NOMO-1 treated with dmso at 0.1 percent for 144 hours (cell line): ENCODE results near the gene NRIP3.
A peak's percentile ranks its signal among the peaks of the same experiment; 100 is the strongest.

ENCODE experiments used
- DNase-seq: peaks from one replicate; lab custom pipeline; 2025; ENCODE audit not compliant: unreplicated experiment; lab: John Stamatoyannopoulos, UW

NRIP3 gene

GRCh38 chr11:9003573-9004182 is at the start of gene NRIP3:
NRIP3 (minus strand) TSS chr11:9004001; CDS start chr11:9003935, 66 bp downstream.
- peak; percentile 47 for DNase-seq

GRCh38 chr11:9052316-9052715 is 48.5 kb upstream of the NRIP3 start:
- DNase-seq, result no peak

GRCh38 chr11:9049959-9050358 is 46.2 kb upstream of the NRIP3 start:
- DNase-seq, result no peak

GRCh38 chr11:9047964-9048523 is 44.2 kb upstream of the NRIP3 start:
- no peak for DNase-seq

GRCh38 chr11:9046481-9046880 is 42.7 kb upstream of the NRIP3 start:
- DNase-seq, result no peak

- no peak for DNase-seq
These were observed 38.7 kb upstream of the NRIP3 start for GRCh38 chr11:9042488-9042887.

GRCh38 chr11:9041747-9042146 is 37.9 kb upstream of the NRIP3 start:
- DNase-seq, result no peak

- no peak for DNase-seq
These were observed 36.6 kb upstream of the NRIP3 start for GRCh38 chr11:9040410-9040809.

- no peak for DNase-seq
These were observed 36.1 kb upstream of the NRIP3 start for GRCh38 chr11:9039863-9040262.

GRCh38 chr11:9039198-9039597 is 35.4 kb upstream of the NRIP3 start:
- DNase-seq, result peak; percentile 18

- peak; percentile 5 for DNase-seq
These were observed 34.7 kb upstream of the NRIP3 start for GRCh38 chr11:9038541-9038940.

- DNase-seq, result no peak
These were observed 34.2 kb upstream of the NRIP3 start for GRCh38 chr11:9037963-9038362.

- DNase-seq, result no peak
These were observed 33.4 kb upstream of the NRIP3 start for GRCh38 chr11:9037046-9037780.

- DNase-seq, result no peak
These were observed 26.8 kb upstream of the NRIP3 start for GRCh38 chr11:9030601-9031000.

GRCh38 chr11:9029422-9029821 is 25.6 kb upstream of the NRIP3 start:
- no peak for DNase-seq

GRCh38 chr11:9028581-9028980 is 24.8 kb upstream of the NRIP3 start:
- DNase-seq, result no peak

GRCh38 chr11:9025101-9025850 is 21.5 kb upstream of the NRIP3 start:
- DNase-seq, result no peak

GRCh38 chr11:9022961-9023680 is 19.3 kb upstream of the NRIP3 start:
- no peak for DNase-seq

- DNase-seq, result no peak
These were observed 17.1 kb upstream of the NRIP3 start for GRCh38 chr11:9020916-9021315.

GRCh38 chr11:9019861-9020260 is 16.1 kb upstream of the NRIP3 start:
- no peak for DNase-seq

GRCh38 chr11:9017773-9018172 is 14.0 kb upstream of the NRIP3 start:
- DNase-seq, result peak; percentile 85
